Left cardiac atrium (tissue), 4 donors: Measurements from ENCODE around the gene TCF4. TPM values are rescaled to one million over a fixed set of nuclear protein-coding genes. Genes with fewer than 3 reads are reported as not detected.

Experiments used
- ATAC-seq, 2 donors: fragments of 200-7000 bp; cut with Tn5 transposase; one replicate each; pipeline ENCODE4 v1.9.1; 2020; ENCODE audit warnings: mild to moderate bottlenecking in 2 of 2, moderate library complexity in 2 of 2
- DNase-seq: peaks from one replicate; pipeline ENCODE4 v3.0.0-alpha.2; 2020
- intact Hi-C, 2 donors: fragments of 100-400 bp; cut with DNase I; formaldehyde crosslinking; loops; one replicate each; pipeline versions ENCODE4 v1.14.1 to v1.15.1; 2022 to 2023
- microRNA-seq, 2 donors: library from miRNA; unstranded; fragments of <30 nt; microRNA quantifications; one replicate each; pipeline ENCODE4 v1.2.0, GENCODE V29; 2020
- total RNA-seq, 2 donors: library from RNA; stranded (reverse); fragmentation: NEBNext Ultra II Directional; extraction: Animal tissue kit (Norgen Biotek cat#: 25700); gene quantifications; one replicate each; pipeline ENCODE4 v1.2.1, GENCODE V29; 2021
- donor health status: DM: no; HTN: yes; CAD: no.
- donor health status: DM: no; HTN: yes; CAD: no; lungs with severe emphysema.
- donor health status: DM: yes; HTN: yes; CAD: no.
- donor health status: Dilated cardiomyopathy.

The TCF4 gene
- total RNA-seq, 2 donors from 2014 or later, result 58.5 to 77.4 TPM

DNA sequence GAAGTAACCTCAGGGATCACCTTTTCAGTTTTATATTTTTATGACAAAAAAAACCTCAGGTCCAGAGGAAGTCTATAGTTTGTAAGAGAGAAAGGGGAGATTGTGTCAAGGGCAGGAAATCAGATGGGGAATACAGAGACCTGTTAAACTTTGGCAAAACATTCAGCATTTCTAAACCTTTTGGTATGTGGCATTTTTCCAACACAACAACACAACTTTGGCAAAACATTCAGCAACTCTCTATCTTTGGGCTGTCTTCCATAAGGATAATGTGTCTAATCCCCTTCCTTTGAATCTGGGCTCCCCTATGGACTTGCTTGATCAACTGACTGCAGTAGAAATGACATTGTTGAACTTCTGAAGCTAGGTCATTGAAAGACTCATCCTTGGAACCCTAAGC lies 408.2 kb downstream of the TCF4 start:
- no peak for ATAC-seq
- DNase-seq, result no peak
- intact Hi-C loops, result no loop called here

DNA sequence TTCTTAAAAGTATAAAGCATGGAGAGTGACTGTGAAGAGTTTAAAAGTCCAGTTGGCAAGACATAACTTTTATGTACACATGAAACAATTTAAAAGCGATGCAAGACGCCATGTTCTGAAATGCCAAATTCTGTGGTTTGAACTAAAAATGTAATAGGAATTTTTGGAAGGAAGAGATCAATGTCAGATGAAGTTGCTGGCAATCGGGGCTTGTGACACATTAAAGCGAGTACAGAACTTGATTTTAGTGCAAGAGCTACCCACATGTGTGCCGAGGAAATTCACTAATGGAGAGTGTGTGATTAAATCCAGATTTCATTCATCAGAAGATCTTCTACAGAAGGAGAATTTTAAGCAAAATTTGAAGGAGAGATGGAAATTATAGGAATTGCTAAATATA lies 408.6 kb downstream of the TCF4 start:
- intact Hi-C loops, result no loop called here
- ATAC-seq (no peak), DNase-seq (no peak)

DNA sequence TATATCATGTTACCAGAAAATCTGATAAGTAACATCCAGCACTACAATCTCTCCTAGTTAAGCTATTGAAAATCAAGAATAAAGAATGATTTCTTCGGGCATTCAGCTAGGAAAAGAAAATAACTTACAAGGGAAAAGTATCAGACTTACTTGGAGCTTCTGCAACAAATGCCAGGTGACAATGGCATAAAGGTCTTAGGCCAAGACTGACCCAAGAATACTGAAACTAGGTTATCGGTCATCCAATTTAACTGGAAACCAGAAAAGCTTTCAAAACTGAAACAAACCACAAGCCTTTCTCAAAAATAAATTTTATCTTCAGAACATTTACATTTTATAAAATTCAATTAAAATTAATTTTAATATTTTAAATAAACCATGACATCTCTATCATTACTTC lies 414.7 kb downstream of the TCF4 start:
- DNase-seq (no peak), ATAC-seq (no peak)
- intact Hi-C loops, result no loop called here

Small RNA genes within 50 kb of the gene (microRNA-seq; reads per million reads assigned to microRNA genes)
- 0 to 0.27 reads per million in 2 donors for gene MIR4529
